Measurements from ENCODE around the gene GPBP1. TPM values are rescaled to one million over a fixed set of nuclear protein-coding genes. Genes with fewer than 3 reads are reported as not detected.

The GPBP1 gene
- total RNA-seq, 2 donors from 2014 or later = 41.9 to 48.1 TPM

DNA sequence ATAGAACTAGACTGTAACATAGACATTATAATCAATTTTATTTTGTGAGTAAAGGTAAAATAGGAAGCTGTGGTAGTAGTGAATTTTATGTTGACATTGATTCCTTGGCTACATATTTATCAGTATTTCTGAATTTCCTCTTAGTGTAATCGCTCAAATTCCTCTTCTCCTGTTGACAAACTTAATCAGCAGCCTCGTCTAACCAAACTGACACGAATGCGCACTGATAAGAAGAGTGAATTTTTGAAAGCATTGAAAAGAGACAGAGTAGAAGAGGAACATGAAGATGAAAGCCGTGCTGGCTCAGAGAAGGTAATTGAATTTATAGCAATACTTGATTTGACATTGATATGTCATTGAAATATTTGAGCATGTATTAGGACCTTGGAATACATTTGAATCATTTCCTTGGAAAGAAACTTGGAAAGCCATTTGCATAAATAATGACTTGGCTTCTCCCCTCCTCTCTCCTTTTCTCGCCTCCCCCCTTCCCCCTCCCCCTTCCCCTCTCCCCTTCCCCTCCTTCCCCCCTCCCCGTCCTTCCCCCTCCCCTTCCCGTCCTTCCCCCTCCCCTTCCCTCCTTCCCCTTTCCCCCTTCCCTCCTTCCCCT is 75.5 kb downstream of the GPBP1 start:
- TF ChIP-seq CTCF (IDR thresholded peaks at IDR 0.05) = no peak
- Histone ChIP-seq H3K27ac (no peak overlapping the region), H3K4me3 (no peak overlapping the region), H3K27me3 (no peaks in the 10 kb centered on the region), H3K4me1 (no peaks in the 10 kb centered on the region), H3K36me3 (peaks cover 44% of the 10 kb centered on the region), H3K9me3 (no peaks in the 10 kb centered on the region)
- no peak for DNase-seq (ENCODE audit: low spot score)

DNA sequence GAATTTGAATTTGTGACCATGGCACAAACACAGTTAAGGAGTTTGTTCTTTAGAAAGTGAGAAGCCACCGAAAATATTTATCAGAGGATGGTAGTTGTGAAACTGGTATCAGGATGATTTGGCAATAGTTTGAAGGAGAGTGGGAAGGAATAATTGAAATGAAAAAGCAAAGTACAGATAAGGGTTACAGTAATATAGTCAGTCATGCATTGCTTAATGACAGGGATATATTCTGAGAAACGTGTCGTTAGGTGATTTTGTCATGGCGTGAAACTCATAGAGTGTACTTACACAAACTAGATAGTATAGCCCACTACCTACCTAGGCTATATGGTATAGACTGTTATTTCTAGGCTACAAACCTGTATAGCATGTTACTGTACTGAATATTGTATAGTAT is 84.2 kb downstream of the GPBP1 start:
- Histone ChIP-seq H3K9me3 (no peaks in the 10 kb centered on the region), H3K27me3 (no peaks in the 10 kb centered on the region), H3K27ac (no peak overlapping the region), H3K4me3 (no peak overlapping the region), H3K36me3 (peaks cover 32% of the 10 kb centered on the region), H3K4me1 (peaks cover 0 to 8% of the 10 kb centered on the region in 2 donors)
- no peak for DNase-seq (ENCODE audit: low spot score)
- TF ChIP-seq CTCF (IDR thresholded peaks at IDR 0.05) = no peak

- DNase-seq (ENCODE audit: low spot score) = no peak
- H3K27ac ChIP-seq = no peak overlapping the region
- no peaks in the 10 kb centered on the region for H3K27me3 ChIP-seq
- no peaks in the 10 kb centered on the region for H3K9me3 ChIP-seq
- H3K4me3 ChIP-seq = no peak overlapping the region
- peaks cover 35% of the 10 kb centered on the region for H3K36me3 ChIP-seq
- H3K4me1 ChIP-seq = peaks cover 0 to 8% of the 10 kb centered on the region in 2 donors
- TF ChIP-seq CTCF (IDR thresholded peaks at IDR 0.05) = no peak
Measured at GRCh38 chr5:57258943-57259342, 85.1 kb downstream of the GPBP1 start.

GRCh38 chr5:57259704-57260103 is 85.8 kb downstream of the GPBP1 start:
- no peak for DNase-seq (ENCODE audit: low spot score)
- no peak overlapping the region for H3K27ac ChIP-seq
- peaks cover 0 to 8% of the 10 kb centered on the region in 2 donors for H3K4me1 ChIP-seq
- no peak for TF ChIP-seq CTCF (IDR thresholded peaks at IDR 0.05)
- H3K36me3 ChIP-seq = peaks cover 36% of the 10 kb centered on the region
- H3K4me3 ChIP-seq = no peak overlapping the region
- H3K9me3 ChIP-seq = no peaks in the 10 kb centered on the region
- no peaks in the 10 kb centered on the region for H3K27me3 ChIP-seq

GRCh38 chr5:57262541-57262940 is 88.7 kb downstream of the GPBP1 start:
- peaks cover 34% of the 10 kb centered on the region for H3K36me3 ChIP-seq
- no peak for DNase-seq (ENCODE audit: low spot score)
- TF ChIP-seq CTCF (IDR thresholded peaks at IDR 0.05) = no peak

DNA sequence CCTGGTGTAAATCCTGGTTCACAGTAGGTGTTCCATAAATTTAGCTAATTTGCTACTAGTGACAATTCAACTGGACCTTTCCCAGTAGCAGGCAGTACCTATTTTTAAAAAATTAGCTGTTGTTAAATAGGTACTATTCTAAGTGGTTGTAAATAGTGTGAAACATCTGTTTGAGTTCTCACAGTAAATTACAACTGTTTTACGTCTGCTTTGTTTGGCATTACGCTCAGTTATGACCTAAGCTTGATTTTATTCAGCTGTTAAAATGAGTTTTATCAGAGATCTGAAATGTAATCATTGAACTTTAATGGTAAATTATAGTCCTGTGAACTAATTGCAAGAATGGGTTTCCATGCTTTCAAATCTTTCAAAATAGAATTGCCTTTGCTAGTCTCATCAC is 93.9 kb downstream of the GPBP1 start:
- no peak overlapping the region for H3K27ac ChIP-seq
- H3K9me3 ChIP-seq = no peaks in the 10 kb centered on the region
- TF ChIP-seq CTCF (IDR thresholded peaks at IDR 0.05) = no peak
- no peaks in the 10 kb centered on the region for H3K27me3 ChIP-seq
- no peak for DNase-seq (ENCODE audit: low spot score)
- H3K4me1 ChIP-seq = no peaks in the 10 kb centered on the region
- peaks cover 16% of the 10 kb centered on the region for H3K36me3 ChIP-seq
- no peak overlapping the region for H3K4me3 ChIP-seq

More at GRCh38 chr5:57262541-57262940, 88.7 kb downstream of the GPBP1 start:
- Histone ChIP-seq H3K27me3 (no peaks in the 10 kb centered on the region), H3K4me3 (no peak overlapping the region), H3K27ac (no peak overlapping the region), H3K4me1 (peaks cover 0 to 8% of the 10 kb centered on the region in 2 donors), H3K9me3 (no peaks in the 10 kb centered on the region)
